Measurements from ENCODE around the gene EEIG1.

The EEIG1 gene

DNA sequence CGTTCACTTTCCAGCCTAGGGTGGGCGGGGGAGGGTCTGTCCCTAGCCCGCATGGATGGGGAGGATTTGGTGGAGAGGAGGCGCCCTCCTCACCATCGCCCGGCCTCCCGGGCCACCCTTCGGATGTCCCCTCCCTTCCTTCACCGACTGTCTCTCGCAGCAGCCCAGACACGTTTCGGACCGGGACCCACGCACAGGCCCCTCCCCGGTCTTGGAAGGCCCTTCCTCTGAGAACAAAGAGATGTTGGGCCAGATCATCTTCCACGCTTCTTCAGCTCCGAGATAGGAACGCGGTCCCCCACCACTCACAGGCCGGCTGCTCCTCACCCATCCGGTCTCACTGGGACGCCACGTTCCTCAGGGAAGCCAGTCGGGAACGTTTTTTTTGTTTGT lies 42.5 kb downstream of the EEIG1 start:
- Histone ChIP-seq H3K27me3 (ENCODE audit: low read depth, low read length) (no peaks in the 10 kb centered on the region), H3K9me3 (ENCODE audit: insufficient read depth, low read length) (no peaks in the 10 kb centered on the region), H3K79me2 (ENCODE audit: low read length) (peaks cover 20% of the 10 kb centered on the region), H3K36me3 (replicated peaks; ENCODE audit: low read depth, low read length) (peaks cover 8% of the 10 kb centered on the region), H3K9ac (ENCODE audit: low read length) (peak overlapping the region; percentile 68), H2AFZ (ENCODE audit: low read depth, low read length) (no peak overlapping the region), H3K4me1 (ENCODE audit: low read length) (peaks cover 27% of the 10 kb centered on the region), H3K27ac (ENCODE audit: low read length) (peak overlapping the region; percentile 39; the same call in 1 of the 2 replicates), H4K20me1 (ENCODE audit: insufficient read depth, low read length) (peaks cover 3% of the 10 kb centered on the region), H3K4me2 (ENCODE audit: low read length) (peak overlapping the region; percentile 89), H3K4me3 (ENCODE audit: low read length) (peak overlapping the region; percentile 90)
- TF ChIP-seq, protein P1, sequence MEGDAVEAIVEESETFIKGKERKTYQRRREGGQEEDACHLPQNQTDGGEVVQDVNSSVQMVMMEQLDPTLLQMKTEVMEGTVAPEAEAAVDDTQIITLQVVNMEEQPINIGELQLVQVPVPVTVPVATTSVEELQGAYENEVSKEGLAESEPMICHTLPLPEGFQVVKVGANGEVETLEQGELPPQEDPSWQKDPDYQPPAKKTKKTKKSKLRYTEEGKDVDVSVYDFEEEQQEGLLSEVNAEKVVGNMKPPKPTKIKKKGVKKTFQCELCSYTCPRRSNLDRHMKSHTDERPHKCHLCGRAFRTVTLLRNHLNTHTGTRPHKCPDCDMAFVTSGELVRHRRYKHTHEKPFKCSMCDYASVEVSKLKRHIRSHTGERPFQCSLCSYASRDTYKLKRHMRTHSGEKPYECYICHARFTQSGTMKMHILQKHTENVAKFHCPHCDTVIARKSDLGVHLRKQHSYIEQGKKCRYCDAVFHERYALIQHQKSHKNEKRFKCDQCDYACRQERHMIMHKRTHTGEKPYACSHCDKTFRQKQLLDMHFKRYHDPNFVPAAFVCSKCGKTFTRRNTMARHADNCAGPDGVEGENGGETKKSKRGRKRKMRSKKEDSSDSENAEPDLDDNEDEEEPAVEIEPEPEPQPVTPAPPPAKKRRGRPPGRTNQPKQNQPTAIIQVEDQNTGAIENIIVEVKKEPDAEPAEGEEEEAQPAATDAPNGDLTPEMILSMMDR (IDR thresholded peaks at IDR 0.05; ENCODE audit: low read depth, low read length): no peak

DNA sequence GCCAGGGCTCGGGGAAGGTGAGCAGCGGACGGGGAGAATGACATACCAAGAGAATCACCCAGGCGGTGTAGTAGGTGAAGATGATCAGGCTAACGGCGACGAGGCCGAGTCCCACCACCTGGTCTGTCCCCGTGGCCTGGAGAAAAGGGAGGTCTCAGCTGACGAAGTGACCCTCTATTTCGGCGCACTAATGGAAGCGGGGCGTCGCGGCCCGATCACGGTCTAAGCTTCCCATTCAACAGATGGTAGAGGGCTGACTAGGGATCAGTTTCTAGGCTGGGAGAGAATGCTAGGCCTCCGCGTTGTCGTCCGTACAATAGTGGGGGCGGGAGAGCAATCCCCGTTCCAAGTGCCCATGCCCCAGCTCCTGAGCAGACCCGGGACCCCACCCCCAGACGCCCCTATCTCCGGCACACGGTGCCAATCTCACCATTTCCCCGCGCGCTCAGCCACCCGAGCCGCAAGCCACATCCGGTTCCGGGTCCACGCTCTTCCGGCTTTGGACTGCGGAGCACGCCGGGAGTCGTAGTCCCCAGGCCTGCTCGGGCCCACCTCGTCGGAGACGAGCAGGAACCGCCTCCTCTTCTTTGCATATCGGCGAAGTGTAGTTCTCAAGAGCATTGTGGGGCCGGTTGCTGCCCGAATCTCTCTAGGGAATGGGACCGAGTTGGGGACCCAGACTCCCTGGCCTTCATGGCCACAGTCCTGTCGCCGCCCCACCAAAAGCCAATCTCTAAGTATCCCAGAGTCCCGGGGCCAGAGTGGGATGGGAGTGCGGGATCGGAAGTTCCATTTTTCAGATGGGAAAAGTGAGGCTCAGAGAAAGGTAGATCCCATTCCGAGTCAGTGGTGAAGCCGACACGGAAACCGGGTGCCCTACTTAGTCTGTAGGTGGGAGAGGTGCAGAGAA lies 43.1 kb downstream of the EEIG1 start, which contains the start of gene DPM2:
TSS of gene DPM2 (minus strand) at position 467 of the 910 bp plus-strand sequence. CDS start at position 433, 34 bp downstream.
- Histone ChIP-seq H4K20me1 (ENCODE audit: insufficient read depth, low read length) (peaks cover 3% of the 10 kb centered on the region), H3K9me3 (ENCODE audit: insufficient read depth, low read length) (no peaks in the 10 kb centered on the region), H3K4me2 (ENCODE audit: low read length) (peak within 1 kb of the TSS; percentile 93), H3K79me2 (ENCODE audit: low read length) (peaks cover 20% of the 10 kb centered on the region), H3K9ac (ENCODE audit: low read length) (peak within 1 kb of the TSS; percentile 74), H3K27ac (ENCODE audit: low read length) (peak within 1 kb of the TSS; percentile 39), H2AFZ (ENCODE audit: low read depth, low read length) (0 out of 2 replicates have a peak within 1 kb of the TSS, but pooled peaks have one; percentile 65), H3K4me1 (ENCODE audit: low read length) (peaks cover 21% of the 10 kb centered on the region), H3K4me3 (ENCODE audit: low read length) (peak within 1 kb of the TSS; percentile 90), H3K27me3 (ENCODE audit: low read depth, low read length) (no peaks in the 10 kb centered on the region), H3K36me3 (replicated peaks; ENCODE audit: low read depth, low read length) (peaks cover 8% of the 10 kb centered on the region)
- no peak for TF ChIP-seq EZH2phosphoT487 (IDR thresholded peaks at IDR 0.05; ENCODE audit: low read depth)
- TF ChIP-seq, protein P1 (IDR thresholded peaks at IDR 0.05; ENCODE audit: low read depth, low read length): no peak

DNA sequence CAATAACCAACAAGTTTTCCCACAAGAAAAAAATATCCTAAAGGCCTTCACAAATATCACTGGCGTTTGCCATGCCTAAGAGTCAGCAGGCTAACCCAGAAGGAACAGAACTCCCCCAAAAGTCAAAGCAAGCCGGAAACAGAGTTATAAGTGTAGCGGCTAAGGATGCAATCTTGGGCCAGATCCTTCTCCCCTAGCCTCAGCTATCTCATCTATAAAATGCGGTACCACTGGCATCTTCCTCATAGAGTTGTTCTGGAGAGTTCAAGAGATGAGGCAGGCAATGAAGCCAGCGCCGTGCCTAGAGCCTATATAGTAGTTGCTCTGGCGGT lies 43.8 kb downstream of the EEIG1 start:
- TF ChIP-seq, protein P1 (IDR thresholded peaks at IDR 0.05; ENCODE audit: low read depth, low read length): no peak
- TF ChIP-seq EZH2phosphoT487 (IDR thresholded peaks at IDR 0.05; ENCODE audit: low read depth): no peak
- Histone ChIP-seq H3K4me3 (ENCODE audit: low read length) (peak overlapping the region; percentile 90), H3K9ac (ENCODE audit: low read length) (peak overlapping the region; percentile 74), H3K9me3 (ENCODE audit: insufficient read depth, low read length) (no peaks in the 10 kb centered on the region), H2AFZ (ENCODE audit: low read depth, low read length) (no peak overlapping the region), H3K27ac (ENCODE audit: low read length) (peak overlapping the region; percentile 30; the same call in 1 of the 2 replicates), H3K79me2 (ENCODE audit: low read length) (peaks cover 20% of the 10 kb centered on the region), H3K27me3 (ENCODE audit: low read depth, low read length) (no peaks in the 10 kb centered on the region), H4K20me1 (ENCODE audit: insufficient read depth, low read length) (peaks cover 3% of the 10 kb centered on the region), H3K4me2 (ENCODE audit: low read length) (peak overlapping the region; percentile 93), H3K4me1 (ENCODE audit: low read length) (peaks cover 20% of the 10 kb centered on the region), H3K36me3 (replicated peaks; ENCODE audit: low read depth, low read length) (peaks cover 4% of the 10 kb centered on the region)

DNA sequence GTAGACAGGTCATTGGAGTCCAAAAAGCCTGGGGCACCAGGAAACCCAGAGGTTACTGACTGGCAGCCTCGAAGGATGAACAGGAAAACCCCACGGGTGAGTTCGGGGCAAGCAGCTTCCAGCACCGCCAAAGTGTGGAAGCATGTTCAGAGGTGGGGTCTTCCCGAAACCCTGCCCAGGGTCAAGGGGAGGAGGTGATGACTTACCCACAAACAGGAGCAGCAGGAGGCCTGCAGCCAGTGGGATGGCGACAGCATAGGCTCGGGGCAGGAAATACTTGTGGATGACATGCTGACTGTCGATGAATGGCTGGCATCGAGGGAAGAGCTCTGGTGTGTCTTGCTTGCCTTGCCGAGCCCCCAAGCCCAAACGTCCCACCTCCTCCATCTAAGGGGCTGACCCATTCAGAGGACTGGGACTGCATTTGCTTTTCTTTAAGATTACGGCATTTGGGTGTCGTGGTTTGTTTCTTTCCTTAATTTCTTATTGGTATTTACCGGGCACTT lies 44.4 kb downstream of the EEIG1 start:
- peaks cover 20% of the 10 kb centered on the region for H3K79me2 ChIP-seq (ENCODE audit: low read length)
- H3K4me3 ChIP-seq (ENCODE audit: low read length): peak overlapping the region; percentile 90
- H3K36me3 ChIP-seq (replicated peaks; ENCODE audit: low read depth, low read length): peaks cover 3% of the 10 kb centered on the region
- TF ChIP-seq EZH2phosphoT487 (IDR thresholded peaks at IDR 0.05; ENCODE audit: low read depth): no peak
- TF ChIP-seq, protein P1 (IDR thresholded peaks at IDR 0.05; ENCODE audit: low read depth, low read length): no peak
- no peak overlapping the region for H3K27ac ChIP-seq (ENCODE audit: low read length)
- peaks cover 24% of the 10 kb centered on the region for H3K4me1 ChIP-seq (ENCODE audit: low read length)
- peaks cover 6% of the 10 kb centered on the region for H4K20me1 ChIP-seq (ENCODE audit: insufficient read depth, low read length)
- H3K9me3 ChIP-seq (ENCODE audit: insufficient read depth, low read length): no peaks in the 10 kb centered on the region
- no peak overlapping the region for H2AFZ ChIP-seq (ENCODE audit: low read depth, low read length)
- peak overlapping the region; percentile 74; the same call in 1 of the 2 replicates for H3K9ac ChIP-seq (ENCODE audit: low read length)
- H3K4me2 ChIP-seq (ENCODE audit: low read length): peak overlapping the region; percentile 93
- no peaks in the 10 kb centered on the region for H3K27me3 ChIP-seq (ENCODE audit: low read depth, low read length)
